Fibroblast of the aortic adventitia (primary cell): Measurements from ENCODE around the gene CRIP2. TPM values are rescaled to one million over a fixed set of nuclear protein-coding genes. Genes with fewer than 3 reads are reported as not detected.

Experiments
- DNase-seq: peaks from one replicate; pipeline ENCODE4 v3.0.0-alpha.2; 2010; ENCODE audit warnings: low read depth
- H3K4me3 ChIP-seq: 2 replicates; pipeline ENCODE4 v1.5.1; 2011; ENCODE audit warnings: low read depth, mild to moderate bottlenecking, control low read depth, low read length, moderate library complexity
- CTCF ChIP-seq: IDR thresholded peaks from 2 replicates; pipeline ENCODE4 v1.5.1; 2011; ENCODE audit warnings: mild to moderate bottlenecking, low read length, control low read depth, inconsistent platforms; ENCODE audit not compliant: insufficient read depth
- total RNA-seq: library from RNA; depleted of rRNA; stranded (reverse); fragments of >200 nt; gene quantifications from 2 replicates; pipeline ENCODE4 v1.2.3, GENCODE V29; 2012; ENCODE audit warnings: low replicate concordance

Gene CRIP2
- total RNA-seq, 1 donor, result 54.3 TPM

- no peak overlapping the region for H3K4me3 ChIP-seq
- no peak for DNase-seq
- no peak for TF ChIP-seq CTCF
These were observed 14.5 kb upstream of the CRIP2 start for GRCh38 chr14:105460116-105460515.

- H3K4me3 ChIP-seq, result no peak overlapping the region
- no peak for TF ChIP-seq CTCF
- no peak for DNase-seq
These were observed 14.0 kb upstream of the CRIP2 start for GRCh38 chr14:105460616-105461015.

- no peak overlapping the region for H3K4me3 ChIP-seq
- DNase-seq, result no peak
- TF ChIP-seq CTCF, result no peak
These were observed 12.7 kb upstream of the CRIP2 start for GRCh38 chr14:105461903-105462302.

DNA sequence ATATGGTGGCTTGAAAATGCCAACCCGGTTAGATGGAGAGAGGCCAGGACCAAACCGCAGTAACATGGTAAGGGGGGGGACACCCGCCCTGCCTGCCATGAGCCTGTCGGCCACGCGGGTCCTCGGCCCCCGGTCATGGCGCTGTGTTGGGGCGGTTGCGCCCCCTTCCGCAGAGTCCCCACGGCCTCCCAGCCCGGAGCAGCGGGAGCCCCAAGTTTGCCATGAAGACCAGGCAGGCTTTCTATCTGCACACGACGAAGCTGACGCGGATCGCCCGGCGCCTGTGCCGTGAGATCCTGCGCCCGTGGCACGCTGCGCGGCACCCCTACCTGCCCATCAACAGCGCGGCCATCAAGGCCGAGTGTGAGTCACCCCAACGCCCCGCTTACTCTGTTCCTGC lies 10.1 kb upstream of the CRIP2 start:
- H3K4me3 ChIP-seq, result no peak overlapping the region
- TF ChIP-seq CTCF, result no peak
- no peak for DNase-seq

GRCh38 chr14:105465209-105466031 lies 9.2 kb upstream of the CRIP2 start:
- H3K4me3 ChIP-seq, result no peak overlapping the region
- no peak for DNase-seq
- TF ChIP-seq CTCF, result no peak

GRCh38 chr14:105466531-105467248 lies 7.9 kb upstream of the CRIP2 start:
- H3K4me3 ChIP-seq, result no peak overlapping the region
- no peak for TF ChIP-seq CTCF
- no peak for DNase-seq
